Measurements from ENCODE around the gene SMARCD1.

Gene SMARCD1

DNA sequence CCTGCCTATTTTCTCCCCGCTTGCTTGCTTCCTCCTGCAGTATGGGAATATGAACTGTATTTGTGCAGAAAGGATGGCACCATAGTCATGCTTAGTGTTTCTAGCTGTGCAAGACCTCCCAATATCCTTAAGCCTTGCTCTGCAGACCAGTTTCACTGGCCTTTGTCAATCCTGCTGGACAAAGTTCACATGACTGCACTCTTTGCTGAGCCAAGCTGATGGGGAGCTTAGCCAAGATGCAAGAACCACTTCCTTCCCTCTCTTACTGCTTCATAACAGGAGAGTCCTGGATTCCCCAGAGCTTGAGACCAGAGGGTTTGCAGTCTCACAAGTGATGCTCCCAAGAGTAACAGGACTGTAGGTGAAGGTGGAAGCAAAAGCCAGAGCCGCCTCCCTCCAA is 24.0 kb upstream of the SMARCD1 start:
- TF ChIP-seq POLR2A (IDR thresholded peaks at IDR 0.05; ENCODE audit: low read length) = no peak
- TF ChIP-seq GATA1 (IDR thresholded peaks at IDR 0.05; ENCODE audit: low read depth, low read length) = no peak
- no peak for DNase-seq

DNA sequence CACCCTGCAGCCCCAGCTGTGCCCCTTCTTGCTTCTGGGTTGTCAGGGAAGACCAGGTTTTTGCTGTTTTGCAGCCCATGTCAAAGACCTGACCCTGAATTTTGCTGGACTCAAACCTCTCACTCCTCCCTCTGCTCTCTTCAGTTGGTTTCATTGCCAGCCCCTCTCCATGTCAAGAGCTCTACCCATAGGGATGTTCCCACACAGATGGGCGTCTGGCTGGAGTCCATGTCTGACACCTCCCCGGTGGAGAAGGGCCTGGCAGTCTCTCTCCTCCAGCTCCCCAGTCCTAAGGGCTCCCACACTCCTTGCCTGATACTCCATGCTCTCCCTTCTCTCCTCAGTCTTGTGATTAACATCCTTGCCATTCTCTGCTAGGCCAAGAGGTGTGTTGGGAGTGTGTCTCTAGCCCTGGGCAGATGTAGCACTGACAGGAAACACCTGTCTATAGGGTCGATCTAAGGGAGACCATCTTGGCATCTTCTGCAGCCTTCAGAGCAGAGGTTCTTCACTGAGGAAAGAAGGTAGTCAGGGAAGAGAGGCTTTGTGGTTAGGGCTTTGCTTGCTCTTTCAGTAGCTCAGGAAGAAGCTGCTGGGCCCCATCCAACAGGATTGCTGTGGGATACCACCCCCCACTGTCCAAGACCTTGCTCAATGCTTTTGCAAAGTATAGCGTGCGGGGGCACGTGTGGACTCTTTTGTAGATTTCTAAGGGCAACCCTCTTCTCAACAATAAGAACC is 23.0 kb upstream of the SMARCD1 start:
- TF ChIP-seq GATA1 (IDR thresholded peaks at IDR 0.05; ENCODE audit: low read depth, low read length) (no peak), POLR2A (IDR thresholded peaks at IDR 0.05; ENCODE audit: low read length) (no peak)
- DNase-seq = no peak

DNA sequence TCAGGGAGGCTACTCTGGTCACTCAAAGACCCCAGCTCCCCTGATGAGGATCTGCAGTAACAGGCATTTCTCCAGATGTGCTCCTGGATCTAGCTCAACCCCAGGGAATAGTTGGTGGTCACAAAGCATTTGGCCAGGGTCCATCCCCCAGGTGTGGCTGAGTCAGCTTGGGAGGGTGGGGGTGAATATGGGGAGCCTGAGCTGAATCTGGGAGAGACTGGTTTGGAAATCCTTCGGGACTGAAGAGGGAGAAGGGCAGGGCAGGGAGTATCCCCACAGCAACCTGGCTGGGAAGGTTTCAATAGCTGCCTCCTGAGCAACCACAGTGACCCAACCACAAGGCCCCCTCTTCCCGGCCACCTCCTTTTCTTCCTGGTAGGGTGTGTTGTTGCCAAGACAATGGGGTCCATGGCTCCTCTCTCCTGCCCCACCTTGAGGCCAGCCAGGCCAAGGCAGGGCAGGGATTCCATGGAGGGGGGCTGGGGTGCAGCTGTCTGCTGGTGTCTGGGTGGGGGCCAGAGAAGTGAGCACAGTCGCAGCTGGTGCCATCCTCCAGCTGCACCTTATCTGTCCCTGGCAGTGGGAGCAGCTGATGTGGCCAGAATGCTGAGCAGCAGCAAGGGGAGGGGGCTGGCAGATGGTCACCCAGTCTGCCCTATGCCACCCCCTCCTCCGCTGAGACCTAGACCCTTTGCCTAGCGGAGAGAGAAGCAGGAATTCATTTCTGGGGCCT is 22.2 kb upstream of the SMARCD1 start:
- DNase-seq = peak in 1 of 2 experiments; percentile 25
- TF ChIP-seq POLR2A (IDR thresholded peaks at IDR 0.05; ENCODE audit: low read length) = no peak
- no peak for TF ChIP-seq GATA1 (IDR thresholded peaks at IDR 0.05; ENCODE audit: low read depth, low read length)

DNA sequence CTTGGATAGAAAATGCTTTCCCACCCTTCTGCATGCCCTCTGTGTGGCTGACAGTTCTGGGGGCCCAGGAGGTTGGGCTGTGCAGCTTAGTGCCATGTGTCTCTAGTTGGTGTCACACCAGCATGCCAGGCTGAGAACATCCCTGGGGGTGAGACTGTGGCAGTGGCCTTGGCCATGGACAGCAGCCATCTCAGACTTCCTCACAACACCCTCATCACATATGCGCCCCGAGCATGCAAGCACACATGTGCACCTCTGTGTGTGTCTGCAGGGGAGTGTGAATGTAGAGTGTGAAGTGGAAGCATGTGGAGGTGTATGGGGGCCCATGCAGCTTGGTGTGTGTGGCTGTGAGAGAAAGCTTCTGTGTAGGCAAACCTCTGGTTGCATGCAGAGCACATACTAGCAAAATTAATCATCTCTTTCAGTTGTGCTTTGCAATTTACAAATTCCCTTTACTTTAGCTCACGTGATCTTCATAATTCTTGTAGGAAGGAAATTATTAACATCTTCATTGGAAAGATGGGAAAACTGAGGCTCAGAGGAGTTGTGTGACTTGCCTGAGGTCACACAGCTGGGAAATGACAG is 19.3 kb upstream of the SMARCD1 start:
- TF ChIP-seq POLR2A (IDR thresholded peaks at IDR 0.05; ENCODE audit: low read length) (no peak), GATA1 (IDR thresholded peaks at IDR 0.05; ENCODE audit: low read depth, low read length) (no peak)
- no peak for DNase-seq

DNA sequence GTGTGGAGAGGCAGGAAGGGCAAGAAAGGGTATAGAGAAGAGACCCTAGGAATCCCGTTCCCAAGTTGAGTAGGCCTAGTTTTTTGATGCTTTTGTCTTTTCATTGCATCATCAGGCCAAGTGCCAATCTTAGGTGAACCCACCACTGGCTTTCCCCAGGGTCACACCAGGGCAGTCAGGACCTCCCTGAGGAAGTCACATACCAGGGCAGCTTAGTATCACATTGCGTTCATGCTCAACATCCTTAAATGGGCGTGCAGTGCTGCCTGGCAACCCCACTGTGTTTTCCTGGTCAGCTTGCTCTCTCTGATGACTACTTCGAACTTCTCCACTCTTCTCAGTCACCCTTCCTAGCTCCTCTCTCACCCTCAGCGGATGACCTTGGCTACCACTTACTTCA is 18.7 kb upstream of the SMARCD1 start:
- DNase-seq = no peak
- TF ChIP-seq POLR2A (IDR thresholded peaks at IDR 0.05; ENCODE audit: low read length) = no peak
- TF ChIP-seq GATA1 (IDR thresholded peaks at IDR 0.05; ENCODE audit: low read depth, low read length) = no peak

DNA sequence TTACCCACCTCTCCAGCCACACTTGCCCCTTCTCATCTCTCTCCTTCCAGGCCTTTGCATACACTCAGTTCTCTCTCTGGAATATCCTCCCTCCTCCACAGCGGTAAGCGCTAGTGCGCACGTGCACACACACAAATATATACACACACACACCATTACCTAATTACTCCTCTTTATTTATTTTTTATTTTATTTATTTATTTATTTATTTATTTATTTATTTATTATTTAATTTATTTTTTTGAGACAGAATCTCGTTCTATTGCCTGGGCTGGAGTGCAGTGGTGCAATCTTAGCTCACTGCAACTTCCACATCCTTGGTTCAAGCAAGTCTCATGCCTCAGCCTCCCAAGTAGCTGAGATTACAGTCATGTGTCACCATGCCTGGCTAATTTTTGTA is 16.1 kb upstream of the SMARCD1 start:
- DNase-seq = no peak
- no peak for TF ChIP-seq POLR2A (IDR thresholded peaks at IDR 0.05; ENCODE audit: low read length)
- no peak for TF ChIP-seq GATA1 (IDR thresholded peaks at IDR 0.05; ENCODE audit: low read depth, low read length)

DNA sequence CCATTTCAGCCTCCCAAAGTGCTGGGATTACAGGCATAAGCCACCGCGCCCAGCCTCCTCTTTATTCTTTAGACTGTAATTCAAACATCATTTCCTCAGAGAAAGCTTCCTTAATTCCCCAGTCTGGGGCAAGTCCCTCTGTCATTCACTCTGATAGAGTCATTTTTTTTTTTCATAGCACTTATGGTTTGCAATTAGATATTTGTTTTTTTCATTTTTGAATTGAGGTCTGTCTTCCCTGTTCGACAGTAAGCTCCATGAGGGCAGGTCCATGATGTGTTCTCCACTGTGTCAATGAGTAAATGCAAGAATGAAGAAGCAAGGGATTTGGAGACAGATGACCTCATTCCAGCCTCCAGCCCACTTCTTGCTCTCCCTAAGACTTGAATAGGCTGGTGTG is 15.6 kb upstream of the SMARCD1 start:
- no peak for TF ChIP-seq GATA1 (IDR thresholded peaks at IDR 0.05; ENCODE audit: low read depth, low read length)
- no peak for TF ChIP-seq POLR2A (IDR thresholded peaks at IDR 0.05; ENCODE audit: low read length)
- no peak for DNase-seq

DNA sequence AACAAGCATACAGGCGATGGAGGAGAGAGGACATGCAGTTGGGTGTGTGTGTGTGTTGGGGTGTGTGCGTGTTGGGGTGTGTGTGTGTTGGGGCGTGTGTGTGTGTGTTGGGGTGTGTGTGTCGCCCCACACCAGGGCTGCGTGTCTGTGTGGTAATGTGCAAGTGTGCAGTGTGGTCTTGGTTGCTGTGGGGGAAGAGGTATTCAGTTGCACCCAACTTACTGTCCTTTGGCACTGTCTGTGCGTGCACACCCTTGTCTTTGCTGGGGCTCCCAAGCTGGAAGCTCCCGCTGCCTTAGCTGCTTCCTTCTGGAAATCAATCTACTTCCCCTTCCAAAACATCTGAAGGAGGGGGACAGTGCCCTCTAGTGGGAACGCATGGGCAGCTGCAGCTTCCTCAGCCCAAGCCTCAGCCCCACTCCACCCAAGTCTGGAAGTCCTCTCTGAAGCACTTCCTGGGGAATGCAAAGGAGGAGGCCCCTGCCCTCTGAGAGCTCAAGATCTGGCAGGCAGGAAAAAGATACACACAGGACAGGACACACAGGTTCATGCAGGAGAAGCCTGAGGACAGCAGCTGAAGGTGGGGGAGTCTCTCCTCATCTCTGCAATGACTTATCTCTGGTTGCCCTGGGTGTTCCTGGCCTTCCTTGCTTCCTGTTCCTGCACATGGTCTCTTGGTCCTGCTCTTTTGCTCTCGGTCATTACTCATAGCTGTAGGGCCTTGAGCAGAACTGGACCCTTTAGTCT is 14.7 kb upstream of the SMARCD1 start:
- DNase-seq = peak; percentile 74 to 90

DNA sequence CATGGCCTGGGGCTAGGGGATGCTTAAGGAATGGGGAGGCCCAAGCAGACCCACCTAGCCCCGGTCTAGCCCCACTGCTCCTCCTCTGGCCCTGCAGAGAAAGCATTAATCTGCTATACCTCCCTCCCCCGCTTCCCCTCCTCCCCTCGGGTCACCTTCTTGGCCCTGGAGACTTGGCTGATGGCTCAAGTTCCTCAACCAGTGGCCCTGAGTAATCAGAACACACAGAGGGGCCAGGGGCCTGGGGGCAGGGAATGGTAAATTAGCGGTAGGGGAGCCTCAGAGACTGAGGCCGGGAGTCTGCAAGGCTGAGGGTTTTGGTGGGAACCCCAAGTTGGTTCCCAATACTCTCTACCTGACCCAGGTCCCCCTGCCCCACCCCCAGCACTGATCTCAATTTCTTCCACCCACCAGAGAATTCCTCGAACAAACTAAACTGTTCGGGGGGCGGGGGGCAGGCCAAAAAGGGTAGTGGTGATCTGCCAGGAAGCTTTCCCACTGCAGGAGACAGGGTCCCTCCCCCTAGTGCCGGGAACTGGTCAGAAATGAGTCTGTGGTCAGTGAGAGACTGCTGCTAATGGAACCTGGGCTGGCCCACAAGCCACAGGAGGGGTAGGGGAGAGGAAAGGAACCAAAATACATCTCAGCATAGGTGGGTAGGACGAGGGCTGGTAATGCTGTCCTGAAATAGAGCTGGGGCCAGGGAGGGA is 12.8 kb upstream of the SMARCD1 start:
- no peak for DNase-seq
- TF ChIP-seq GATA1 (IDR thresholded peaks at IDR 0.05; ENCODE audit: low read depth, low read length) (no peak), POLR2A (IDR thresholded peaks at IDR 0.05; ENCODE audit: low read length) (no peak)

More for the DNA sequence above, 14.7 kb upstream of the SMARCD1 start:
- TF ChIP-seq POLR2A (IDR thresholded peaks at IDR 0.05; ENCODE audit: low read length) (no peak), GATA1 (IDR thresholded peaks at IDR 0.05; ENCODE audit: low read depth, low read length) (no peak)

DNA sequence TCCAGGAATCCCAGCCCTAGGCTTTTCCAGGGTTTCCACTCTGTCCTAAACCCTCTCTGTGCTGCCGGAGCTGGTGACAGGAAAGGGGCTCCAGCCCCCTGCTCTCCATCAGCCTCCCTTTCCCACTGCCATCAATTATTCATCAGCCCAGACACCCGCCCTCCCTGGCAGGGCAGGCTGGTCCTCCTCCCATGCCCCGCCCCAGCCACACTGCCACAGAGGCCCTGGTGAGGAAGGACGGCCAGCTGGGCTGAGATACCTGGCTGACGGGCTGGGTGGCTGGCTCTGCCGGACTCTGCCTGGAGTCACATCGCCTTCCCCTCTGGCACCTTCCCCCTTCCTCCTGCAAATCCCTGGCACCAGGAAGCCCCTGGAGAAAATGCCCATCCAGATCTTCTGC is 11.9 kb upstream of the SMARCD1 start:
- no peak for DNase-seq
- no peak for TF ChIP-seq GATA1 (IDR thresholded peaks at IDR 0.05; ENCODE audit: low read depth, low read length)
- TF ChIP-seq POLR2A (IDR thresholded peaks at IDR 0.05; ENCODE audit: low read length) = no peak

DNA sequence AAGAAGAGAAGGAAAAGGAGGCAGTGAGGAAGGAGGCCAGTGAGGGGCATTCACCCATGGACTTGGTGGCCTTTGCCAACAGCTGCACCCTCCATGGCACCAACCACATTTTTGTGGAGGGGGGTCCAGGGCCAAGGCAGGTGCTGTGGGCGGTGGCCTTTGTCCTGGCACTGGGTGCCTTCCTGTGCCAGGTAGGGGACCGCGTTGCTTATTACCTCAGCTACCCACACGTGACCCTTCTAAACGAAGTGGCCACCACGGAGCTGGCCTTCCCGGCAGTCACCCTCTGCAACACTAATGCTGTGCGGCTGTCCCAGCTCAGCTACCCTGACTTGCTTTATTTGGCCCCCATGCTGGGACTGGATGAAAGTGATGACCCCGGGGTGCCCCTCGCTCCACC is 11.4 kb upstream of the SMARCD1 start:
- DNase-seq = no peak
- TF ChIP-seq GATA1 (IDR thresholded peaks at IDR 0.05; ENCODE audit: low read depth, low read length) (no peak), POLR2A (IDR thresholded peaks at IDR 0.05; ENCODE audit: low read length) (no peak)

DNA sequence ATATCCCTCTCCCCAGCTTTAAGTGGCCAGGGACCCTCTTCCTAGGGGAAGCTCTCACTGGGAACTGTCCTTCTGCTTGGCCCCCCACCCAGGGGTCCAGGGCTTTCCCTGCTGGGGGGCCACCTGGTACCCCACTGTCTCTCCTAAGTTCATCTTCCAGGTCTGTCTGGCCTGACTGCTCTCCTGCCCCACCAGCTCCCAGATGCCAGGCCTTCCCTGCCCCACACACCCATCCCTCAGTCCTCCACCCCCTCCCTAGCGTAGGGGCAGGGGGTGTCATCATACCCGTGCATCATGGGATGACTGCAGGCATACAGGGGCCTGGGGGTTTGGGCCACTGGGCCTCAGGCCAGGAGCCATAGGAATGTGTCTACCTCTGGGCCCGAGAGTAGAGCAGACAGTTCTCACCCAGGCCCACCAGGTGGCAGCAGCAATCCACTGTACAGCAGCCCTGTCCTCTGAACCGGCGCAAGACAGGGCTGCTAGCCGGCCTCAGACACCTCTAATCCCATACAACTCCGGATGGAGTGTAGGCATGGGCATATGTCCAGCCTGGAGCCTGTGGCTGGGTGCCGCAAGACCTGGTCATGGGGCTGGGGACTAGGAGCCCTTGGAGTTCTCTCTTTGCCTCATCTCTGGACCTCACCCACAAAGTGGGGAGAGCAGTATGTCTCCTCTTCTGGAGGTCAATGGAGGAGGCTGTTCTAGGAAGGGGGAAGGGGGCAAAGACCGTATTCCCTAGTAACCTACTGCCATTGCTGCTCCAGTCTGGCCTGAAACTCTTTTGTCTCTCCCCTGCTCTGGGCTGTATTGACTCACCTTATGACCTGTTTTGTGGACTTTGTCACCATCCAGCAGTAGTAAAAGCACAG is 10.0 kb upstream of the SMARCD1 start:
- no peak for TF ChIP-seq GATA1 (IDR thresholded peaks at IDR 0.05; ENCODE audit: low read depth, low read length)
- TF ChIP-seq POLR2A (IDR thresholded peaks at IDR 0.05; ENCODE audit: low read length) = no peak
- peak; percentile 78 to 91 for DNase-seq

DNA sequence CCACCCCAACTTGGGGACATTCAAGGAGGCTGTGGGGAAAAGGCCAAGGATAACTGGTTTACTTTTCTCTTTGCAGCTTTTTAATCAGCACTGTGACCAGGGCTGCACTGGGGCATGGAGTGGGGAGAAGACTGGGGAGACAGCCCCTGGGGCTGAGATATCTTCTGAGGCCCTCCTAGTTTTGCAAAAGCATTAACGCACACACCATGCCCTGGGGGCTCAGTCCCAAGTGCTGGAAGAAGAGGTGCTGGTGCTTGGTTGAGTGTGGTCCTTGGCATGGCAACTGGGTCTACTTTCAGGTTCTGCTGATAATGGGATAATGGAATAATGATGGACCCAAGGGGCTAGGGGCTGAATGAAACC is 9.4 kb upstream of the SMARCD1 start:
- TF ChIP-seq GATA1 (IDR thresholded peaks at IDR 0.05; ENCODE audit: low read depth, low read length) (no peak), POLR2A (IDR thresholded peaks at IDR 0.05; ENCODE audit: low read length) (no peak)
- no peak for DNase-seq
